Measurements from ENCODE around the gene AOX1.

GRCh38 chr2:200689115-200689514 lies 103.3 kb downstream of the AOX1 start:
- TF ChIP-seq POLR2A (IDR thresholded peaks at IDR 0.05; ENCODE audit: low read depth, low read length) (no peak), POLR2AphosphoS5 (IDR thresholded peaks at IDR 0.05; ENCODE audit: low read depth, low read length) (no peak), TAF1 (IDR thresholded peaks at IDR 0.05; ENCODE audit: low read depth, low read length) (no peak)

All from GM12891 (cell line).